ENCODE data around the gene PPFIBP2.

DNA sequence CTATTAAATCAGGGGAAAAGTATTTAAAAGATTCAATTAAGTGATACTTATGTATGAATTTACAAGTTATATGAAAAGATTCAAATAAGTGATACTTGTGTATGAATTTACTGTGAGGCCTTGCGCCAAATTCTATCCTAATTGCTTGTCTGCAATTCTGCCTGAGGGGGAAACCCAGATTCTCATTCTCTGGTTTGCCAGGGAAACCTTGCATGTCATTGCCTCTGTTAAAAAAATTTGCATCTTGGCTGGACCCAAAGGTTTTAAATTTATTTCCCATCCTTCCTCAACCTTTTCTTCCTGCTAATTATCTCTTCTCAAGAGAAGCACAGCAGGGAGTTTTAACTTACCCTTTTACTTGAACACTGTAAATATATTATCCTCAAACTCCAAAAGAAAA, 14.7 kb upstream of the PPFIBP2 start:
- no peak for TF ChIP-seq EZH2 (optimal IDR thresholded peaks at IDR 0.05; ENCODE audit: low read depth, low read length)
- TF ChIP-seq, protein P1, sequence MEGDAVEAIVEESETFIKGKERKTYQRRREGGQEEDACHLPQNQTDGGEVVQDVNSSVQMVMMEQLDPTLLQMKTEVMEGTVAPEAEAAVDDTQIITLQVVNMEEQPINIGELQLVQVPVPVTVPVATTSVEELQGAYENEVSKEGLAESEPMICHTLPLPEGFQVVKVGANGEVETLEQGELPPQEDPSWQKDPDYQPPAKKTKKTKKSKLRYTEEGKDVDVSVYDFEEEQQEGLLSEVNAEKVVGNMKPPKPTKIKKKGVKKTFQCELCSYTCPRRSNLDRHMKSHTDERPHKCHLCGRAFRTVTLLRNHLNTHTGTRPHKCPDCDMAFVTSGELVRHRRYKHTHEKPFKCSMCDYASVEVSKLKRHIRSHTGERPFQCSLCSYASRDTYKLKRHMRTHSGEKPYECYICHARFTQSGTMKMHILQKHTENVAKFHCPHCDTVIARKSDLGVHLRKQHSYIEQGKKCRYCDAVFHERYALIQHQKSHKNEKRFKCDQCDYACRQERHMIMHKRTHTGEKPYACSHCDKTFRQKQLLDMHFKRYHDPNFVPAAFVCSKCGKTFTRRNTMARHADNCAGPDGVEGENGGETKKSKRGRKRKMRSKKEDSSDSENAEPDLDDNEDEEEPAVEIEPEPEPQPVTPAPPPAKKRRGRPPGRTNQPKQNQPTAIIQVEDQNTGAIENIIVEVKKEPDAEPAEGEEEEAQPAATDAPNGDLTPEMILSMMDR (IDR thresholded peaks at IDR 0.05; ENCODE audit: low read length), result no peak
- no peak for TF ChIP-seq EZH2phosphoT487 (IDR thresholded peaks at IDR 0.05; ENCODE audit: low read length)
